Measurements from ENCODE around the gene CDC42EP4.

DNA sequence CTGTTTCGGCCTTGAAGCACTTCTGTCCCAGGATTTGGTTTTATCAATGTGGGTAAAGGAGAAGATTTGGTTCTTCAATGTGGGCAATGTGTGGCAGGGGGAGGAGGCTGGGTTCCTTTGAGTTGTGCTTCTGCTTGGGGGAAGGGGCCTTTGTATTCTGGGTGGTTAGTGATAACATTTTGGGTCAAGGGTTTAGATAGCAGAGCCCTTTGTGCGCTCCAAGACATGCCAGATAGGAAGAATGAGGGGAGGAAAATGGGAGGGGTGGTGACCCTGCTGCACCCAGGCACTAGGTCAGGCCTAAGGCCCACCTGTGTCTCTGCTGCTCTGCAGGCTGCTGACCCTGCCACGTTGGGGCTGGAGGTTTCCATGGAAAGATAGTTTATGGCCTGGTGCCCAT is 40.0 kb upstream of the CDC42EP4 start:
- TF ChIP-seq, protein P1, sequence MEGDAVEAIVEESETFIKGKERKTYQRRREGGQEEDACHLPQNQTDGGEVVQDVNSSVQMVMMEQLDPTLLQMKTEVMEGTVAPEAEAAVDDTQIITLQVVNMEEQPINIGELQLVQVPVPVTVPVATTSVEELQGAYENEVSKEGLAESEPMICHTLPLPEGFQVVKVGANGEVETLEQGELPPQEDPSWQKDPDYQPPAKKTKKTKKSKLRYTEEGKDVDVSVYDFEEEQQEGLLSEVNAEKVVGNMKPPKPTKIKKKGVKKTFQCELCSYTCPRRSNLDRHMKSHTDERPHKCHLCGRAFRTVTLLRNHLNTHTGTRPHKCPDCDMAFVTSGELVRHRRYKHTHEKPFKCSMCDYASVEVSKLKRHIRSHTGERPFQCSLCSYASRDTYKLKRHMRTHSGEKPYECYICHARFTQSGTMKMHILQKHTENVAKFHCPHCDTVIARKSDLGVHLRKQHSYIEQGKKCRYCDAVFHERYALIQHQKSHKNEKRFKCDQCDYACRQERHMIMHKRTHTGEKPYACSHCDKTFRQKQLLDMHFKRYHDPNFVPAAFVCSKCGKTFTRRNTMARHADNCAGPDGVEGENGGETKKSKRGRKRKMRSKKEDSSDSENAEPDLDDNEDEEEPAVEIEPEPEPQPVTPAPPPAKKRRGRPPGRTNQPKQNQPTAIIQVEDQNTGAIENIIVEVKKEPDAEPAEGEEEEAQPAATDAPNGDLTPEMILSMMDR (conservative IDR thresholded peaks at IDR 0.05; ENCODE audit: low read length) = no peak
- no peak for TF ChIP-seq EZH2phosphoT487 (IDR thresholded peaks at IDR 0.05; ENCODE audit: borderline replicate concordance, low read depth, low read length)
